Measurements from ENCODE around the gene MS4A15. TPM values are rescaled to one million over a fixed set of nuclear protein-coding genes. Genes with fewer than 3 reads are reported as not detected.

The MS4A15 gene
- total and polyA plus RNA-seq, 9 of the 15 experiments (the other 6 are each of a cell fraction or from before 2014, with no cell fraction given): not detected

DNA sequence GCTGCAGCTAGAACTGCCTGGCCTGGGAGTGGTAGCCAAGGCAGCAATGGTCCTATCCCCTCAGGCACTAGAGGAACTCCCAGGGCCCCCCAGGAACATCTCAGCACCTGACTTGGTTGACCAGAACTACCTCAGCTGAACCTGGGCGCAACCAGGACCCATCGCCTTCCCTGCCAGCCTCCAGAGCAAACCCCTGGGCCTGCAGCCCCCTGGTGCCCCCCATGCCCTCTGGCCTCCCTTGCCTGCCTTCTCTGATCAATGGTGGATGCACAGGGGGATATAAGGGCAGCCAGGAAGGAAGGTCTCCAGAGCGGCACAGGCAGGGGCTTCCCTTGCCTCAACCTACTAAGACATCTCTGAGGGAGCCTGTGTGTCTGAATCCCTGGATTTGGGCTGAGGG lies 42.0 kb downstream of the MS4A15 start (continued):
- TF ChIP-seq, protein P1, sequence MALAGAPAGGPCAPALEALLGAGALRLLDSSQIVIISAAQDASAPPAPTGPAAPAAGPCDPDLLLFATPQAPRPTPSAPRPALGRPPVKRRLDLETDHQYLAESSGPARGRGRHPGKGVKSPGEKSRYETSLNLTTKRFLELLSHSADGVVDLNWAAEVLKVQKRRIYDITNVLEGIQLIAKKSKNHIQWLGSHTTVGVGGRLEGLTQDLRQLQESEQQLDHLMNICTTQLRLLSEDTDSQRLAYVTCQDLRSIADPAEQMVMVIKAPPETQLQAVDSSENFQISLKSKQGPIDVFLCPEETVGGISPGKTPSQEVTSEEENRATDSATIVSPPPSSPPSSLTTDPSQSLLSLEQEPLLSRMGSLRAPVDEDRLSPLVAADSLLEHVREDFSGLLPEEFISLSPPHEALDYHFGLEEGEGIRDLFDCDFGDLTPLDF (CRISPR knock-in tag; IDR thresholded peaks at IDR 0.05): no peak
- TF ChIP-seq LCOR (CRISPR knock-in tag; IDR thresholded peaks at IDR 0.05): no peak
- no peak for TF ChIP-seq ZNF79 (CRISPR knock-in tag; IDR thresholded peaks at IDR 0.05; ENCODE audit: low read depth)
- no peak for TF ChIP-seq SMARCC2 (IDR thresholded peaks at IDR 0.05; ENCODE audit: low read depth)
- TF ChIP-seq, protein P2, sequence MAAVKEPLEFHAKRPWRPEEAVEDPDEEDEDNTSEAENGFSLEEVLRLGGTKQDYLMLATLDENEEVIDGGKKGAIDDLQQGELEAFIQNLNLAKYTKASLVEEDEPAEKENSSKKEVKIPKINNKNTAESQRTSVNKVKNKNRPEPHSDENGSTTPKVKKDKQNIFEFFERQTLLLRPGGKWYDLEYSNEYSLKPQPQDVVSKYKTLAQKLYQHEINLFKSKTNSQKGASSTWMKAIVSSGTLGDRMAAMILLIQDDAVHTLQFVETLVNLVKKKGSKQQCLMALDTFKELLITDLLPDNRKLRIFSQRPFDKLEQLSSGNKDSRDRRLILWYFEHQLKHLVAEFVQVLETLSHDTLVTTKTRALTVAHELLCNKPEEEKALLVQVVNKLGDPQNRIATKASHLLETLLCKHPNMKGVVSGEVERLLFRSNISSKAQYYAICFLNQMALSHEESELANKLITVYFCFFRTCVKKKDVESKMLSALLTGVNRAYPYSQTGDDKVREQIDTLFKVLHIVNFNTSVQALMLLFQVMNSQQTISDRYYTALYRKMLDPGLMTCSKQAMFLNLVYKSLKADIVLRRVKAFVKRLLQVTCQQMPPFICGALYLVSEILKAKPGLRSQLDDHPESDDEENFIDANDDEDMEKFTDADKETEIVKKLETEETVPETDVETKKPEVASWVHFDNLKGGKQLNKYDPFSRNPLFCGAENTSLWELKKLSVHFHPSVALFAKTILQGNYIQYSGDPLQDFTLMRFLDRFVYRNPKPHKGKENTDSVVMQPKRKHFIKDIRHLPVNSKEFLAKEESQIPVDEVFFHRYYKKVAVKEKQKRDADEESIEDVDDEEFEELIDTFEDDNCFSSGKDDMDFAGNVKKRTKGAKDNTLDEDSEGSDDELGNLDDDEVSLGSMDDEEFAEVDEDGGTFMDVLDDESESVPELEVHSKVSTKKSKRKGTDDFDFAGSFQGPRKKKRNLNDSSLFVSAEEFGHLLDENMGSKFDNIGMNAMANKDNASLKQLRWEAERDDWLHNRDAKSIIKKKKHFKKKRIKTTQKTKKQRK (IDR thresholded peaks at IDR 0.05; ENCODE audit: borderline replicate concordance, low read depth, low read length): no peak
- TF ChIP-seq TAF1 (IDR thresholded peaks at IDR 0.05; ENCODE audit: control insufficient read depth, extremely low read depth, insufficient read depth, low read length, severe bottlenecking): no peak
- TF ChIP-seq, protein P3, sequence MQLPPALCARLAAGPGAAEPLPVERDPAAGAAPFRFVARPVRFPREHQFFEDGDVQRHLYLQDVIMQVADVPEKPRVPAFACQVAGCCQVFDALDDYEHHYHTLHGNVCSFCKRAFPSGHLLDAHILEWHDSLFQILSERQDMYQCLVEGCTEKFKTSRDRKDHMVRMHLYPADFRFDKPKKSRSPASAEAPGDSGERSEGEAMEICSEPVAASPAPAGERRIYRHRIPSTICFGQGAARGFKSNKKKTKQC (CRISPR knock-in tag; IDR thresholded peaks at IDR 0.05): no peak
- no peak for TF ChIP-seq ZKSCAN1 (IDR thresholded peaks at IDR 0.05; ENCODE audit: low read depth, low read length)

Measured in K562 (cell line).